DLD1 (cell line): ENCODE data around the gene HTR2B.
"Not testable (repeated sequence)": the region's sequence is repeated elsewhere in the genome, so short reads cannot be mapped to it uniquely, and the experiment has no call there.

Source experiments
- in situ Hi-C: cut with HindIII; loops from 2 replicates; pipeline ENCODE4 v1.10.0; 2017; ENCODE audit warnings: low sequenced_read_pairs

Gene HTR2B

DNA sequence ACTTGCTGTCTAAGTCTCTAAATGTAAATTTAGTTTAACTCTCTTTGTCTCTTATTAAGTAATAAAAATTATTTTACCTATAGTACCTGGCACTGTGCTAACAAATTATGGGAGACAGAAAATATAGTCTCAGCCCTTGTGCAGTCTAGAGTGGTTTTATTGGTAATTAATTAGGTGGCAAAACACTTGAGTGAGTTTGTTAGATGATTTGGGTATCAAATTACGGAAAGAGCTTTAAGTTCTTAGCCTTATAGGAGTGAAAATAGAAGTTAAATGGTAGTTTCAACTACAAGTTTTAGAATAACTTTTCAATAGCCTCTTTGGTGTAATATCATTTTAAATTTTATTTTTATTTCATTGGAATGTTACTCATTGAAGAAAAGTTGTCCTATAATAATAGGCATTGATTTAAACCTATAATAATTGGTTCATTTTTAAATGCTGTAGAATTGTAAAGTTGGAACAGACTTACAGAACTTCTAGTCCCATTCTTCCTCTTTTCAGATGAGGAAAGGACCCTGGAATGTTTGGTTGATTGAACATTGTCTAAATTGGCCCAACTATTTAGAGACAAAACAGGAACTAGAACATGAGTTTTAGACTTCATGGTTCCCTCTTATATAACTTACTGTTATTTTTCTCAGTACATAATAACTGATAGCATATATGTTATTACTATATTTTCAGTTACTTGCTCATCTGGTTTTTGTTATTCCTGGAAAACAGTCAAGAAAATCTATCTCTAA, 10.2 kb upstream of the HTR2B start:
- in situ Hi-C loops, result no loop called here

DNA sequence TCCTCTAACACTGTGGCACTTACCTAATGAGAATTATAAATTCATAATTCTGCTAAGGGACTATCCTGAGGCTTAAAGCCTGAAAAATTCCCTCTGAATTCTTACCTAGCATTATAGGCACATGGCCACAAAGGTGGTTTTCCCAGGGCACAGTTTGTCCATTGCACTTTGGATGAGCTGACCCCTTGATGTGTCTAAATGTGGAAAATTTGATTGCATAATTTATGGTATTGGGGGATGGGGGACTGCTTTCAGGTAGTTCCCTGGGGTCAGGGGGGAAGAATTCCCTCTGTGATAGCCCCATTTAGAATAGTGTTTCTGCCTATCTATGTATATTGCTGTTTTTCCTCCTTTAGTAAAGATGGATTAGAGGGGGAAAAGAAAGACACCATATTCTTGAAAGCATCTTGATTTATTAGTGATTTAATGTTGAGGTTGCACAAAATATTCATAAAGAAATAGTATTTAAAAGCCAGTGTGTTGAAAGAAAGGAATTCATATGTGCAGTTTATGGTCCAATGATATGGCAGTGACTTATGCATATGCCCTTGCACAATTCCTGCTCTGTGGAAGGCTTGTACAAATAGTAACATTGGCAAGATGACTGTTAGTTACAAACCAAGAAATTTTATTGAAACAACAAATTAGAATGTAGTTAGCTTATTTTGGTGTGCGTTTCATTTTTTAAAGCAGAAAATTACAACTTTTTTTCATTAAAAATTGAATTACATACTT, 8.7 kb upstream of the HTR2B start:
- in situ Hi-C loops, result no loop called here

DNA sequence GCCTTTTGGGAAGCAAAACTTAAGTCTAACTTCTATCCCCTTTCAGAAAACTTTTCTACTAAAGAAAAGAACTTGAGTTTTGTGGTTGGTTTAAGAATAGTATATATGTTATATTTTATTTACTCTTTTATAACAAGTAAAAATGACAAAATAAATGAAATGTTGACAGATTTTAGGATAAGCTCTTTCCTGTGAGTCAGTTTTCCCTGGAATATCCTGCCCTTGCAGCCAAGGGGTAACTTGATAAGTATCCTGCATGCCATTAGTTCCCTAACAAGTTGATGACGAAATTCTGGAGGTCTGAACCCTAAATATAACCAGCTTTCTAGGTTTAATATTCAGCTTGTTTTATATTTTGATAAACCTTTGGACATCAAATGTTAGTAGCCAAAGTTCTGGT, 7.3 kb upstream of the HTR2B start:
- in situ Hi-C loops, result no loop called here

GRCh38 chr2:231130336-231131056, 5.7 kb upstream of the HTR2B start:
- in situ Hi-C loops, result no loop called here

- in situ Hi-C loops, result no loop called here
These were observed 4.4 kb upstream of the HTR2B start for GRCh38 chr2:231129216-231129615.

- in situ Hi-C loops, result no loop called here
These were observed 3.7 kb upstream of the HTR2B start for GRCh38 chr2:231128541-231128940.

DNA sequence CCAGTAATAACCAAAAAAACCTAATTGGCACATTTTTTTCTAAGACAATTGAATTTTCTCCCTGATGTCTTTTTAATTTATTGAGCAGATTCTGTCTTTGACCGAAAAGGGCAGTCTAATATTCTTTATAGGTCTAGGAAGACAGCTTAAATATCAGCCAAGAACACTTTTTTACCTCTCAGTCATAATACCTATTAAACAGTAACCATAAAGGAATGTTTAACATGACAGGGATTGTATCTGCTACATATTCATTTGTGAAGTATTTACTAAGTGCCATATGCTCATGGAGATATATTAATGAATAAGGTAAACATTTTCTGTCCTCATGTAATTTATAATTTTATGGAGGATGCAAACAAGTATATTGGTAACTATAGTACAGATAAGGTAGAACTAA, 3.1 kb upstream of the HTR2B start:
- in situ Hi-C loops, result no loop called here

DNA sequence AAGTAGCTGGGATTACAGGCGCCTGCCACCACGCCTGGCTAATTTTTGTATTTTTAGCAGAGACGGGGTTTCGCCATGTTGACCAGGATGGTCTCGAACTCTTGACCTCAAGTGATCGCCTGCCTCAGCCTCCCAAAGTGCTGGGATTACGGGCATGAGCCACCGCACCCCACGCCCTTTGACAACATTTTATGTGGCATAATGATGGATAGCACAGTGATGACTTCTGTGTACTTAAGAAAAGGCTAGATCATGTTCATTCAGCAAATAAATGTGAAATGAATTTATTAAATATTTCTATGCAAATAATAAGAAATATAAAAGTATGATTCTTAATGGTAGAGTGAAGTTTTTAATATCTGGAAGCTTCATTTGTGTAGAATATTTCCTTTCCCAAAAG, 2.6 kb upstream of the HTR2B start:
- in situ Hi-C loops, result no loop called here

GRCh38 chr2:231126123-231126522, 1.3 kb upstream of the HTR2B start:
- in situ Hi-C loops, result no loop called here

DNA sequence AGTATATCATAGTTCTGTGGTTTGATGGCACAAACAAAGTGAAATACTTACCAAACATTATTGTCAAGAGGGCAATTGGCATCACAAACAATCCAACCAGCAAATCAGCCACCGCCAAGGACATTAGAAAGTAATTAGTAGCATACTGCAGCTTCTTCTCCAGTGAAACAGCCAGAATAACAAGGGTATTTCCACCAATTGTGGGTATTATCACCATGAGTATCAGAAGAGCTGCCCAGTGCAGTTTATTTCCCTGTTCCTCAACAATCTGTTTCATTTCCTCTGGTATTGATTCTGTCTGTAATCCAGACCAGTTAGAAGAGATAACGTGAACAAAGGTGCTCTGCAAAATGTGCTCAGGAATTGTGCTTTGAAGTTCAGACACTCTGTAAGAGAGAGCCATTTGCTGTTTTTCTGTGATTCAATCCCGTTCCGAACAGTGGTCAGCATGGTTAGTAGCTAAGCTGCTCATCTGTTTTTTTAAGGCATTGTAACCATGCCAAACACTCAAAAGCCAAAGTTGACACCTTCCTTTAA, 1.4 kb downstream of the HTR2B start:
- in situ Hi-C loops, result no loop called here

DNA sequence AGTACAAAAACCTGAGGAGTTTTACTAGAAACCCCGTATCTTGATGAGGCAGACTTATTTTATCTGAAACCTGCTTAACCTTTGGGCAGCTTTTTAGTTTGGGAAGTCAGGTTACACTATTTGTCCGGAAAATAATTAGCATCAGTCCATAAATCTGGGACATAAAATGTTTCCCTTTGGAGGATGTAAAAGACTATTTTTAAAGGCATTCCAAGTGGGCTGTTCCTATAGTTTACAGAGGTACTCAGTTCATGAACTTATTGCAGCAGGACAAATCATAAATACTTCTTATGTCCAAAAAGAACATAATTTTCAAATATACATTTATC, 6.3 kb downstream of the HTR2B start:
- in situ Hi-C loops, result no loop called here

DNA sequence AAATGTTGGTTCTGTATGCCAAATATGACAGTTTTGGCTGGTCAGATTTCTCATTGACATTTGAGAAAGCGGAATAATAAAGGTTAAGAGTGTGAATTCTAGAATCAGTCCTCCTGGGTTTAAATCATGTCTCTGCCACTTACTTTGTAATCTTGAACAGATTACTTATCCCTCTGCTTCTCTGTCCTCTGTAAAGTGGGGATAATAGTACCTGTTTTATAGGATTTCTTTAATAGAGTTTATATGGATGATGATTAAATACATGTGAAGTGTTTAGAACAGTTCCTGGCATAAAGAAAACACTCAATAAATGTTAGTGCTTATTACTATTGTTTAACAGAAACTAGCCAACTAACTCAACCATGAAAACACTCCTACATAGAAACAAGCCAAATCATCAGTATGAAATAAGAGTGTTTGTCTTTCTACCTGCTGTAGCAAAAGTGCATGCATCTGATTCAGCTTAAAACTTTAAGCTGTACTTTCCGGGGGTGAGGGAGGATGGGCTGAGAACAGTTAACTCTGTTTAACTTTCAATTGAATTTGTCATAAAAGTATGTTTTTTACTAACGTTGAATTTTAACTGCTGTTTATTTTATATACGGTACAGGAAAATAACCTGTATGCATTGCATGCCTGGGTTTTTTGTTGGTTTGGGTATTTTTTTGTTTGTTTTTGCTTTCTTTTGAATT, 6.8 kb downstream of the HTR2B start:
- in situ Hi-C loops, result no loop called here

- in situ Hi-C loops, result no loop called here
These were observed 7.7 kb downstream of the HTR2B start for GRCh38 chr2:231117148-231117547.

DNA sequence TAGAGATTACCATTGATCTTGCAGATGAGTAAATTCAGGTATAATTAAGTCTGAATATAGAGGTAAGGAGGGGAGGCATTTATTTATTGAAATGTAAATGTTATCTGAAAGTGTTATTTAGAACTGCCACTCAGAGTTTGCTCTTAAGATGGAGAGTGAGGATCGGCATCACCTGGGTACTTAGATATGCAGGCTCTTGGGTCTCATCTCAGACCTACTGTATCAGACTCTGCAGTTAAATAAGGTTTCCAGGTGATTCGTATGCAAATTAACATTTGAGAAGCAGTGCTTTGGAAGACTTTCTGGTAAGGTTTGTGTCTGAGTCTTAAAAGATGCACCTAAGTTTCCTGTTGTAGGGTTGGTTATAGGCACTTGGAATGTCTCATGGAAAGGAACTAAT, 9.2 kb downstream of the HTR2B start:
- in situ Hi-C loops, result no loop called here

GRCh38 chr2:231113489-231113888, 11.4 kb downstream of the HTR2B start:
- in situ Hi-C loops, result no loop called here

DNA sequence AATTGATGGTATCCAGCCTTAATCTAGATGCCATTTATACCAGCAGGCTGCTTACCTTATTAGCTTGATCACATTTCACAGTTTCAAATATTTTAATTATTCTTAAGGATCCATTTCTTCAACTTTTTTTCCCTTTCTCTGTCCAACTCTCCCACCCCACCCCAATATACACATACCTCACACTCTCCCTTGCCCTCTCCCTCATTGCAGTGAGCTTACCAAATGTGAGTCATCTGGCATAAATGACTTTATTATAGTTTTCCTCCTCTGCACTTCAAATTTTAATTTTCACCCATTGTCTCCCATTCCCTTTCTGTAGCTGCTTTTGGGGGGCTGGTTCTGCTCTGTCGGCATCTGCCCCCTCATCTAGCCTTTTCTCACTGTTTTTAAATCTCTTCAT, 12.9 kb downstream of the HTR2B start:
- in situ Hi-C loops, result no loop called here

DNA sequence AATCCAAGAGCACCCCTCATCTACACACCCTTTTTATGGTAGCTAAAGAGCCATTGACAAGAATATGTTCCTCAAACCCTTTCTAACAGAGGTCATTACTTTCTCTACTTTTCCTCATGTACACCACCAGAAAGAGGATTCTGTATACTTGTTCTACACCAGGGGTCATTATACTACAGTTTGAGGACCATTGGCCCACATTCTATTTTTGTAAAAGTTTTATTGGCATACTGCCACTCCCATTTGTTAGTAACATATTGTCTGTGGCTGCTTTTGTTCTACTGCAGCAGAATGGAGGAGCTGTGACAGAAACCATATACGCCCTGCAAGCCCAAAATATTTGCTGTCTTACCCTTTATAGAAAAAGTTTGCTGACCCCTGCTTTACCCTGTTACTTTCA, 14.3 kb downstream of the HTR2B start:
- in situ Hi-C loops, result no loop called here

DNA sequence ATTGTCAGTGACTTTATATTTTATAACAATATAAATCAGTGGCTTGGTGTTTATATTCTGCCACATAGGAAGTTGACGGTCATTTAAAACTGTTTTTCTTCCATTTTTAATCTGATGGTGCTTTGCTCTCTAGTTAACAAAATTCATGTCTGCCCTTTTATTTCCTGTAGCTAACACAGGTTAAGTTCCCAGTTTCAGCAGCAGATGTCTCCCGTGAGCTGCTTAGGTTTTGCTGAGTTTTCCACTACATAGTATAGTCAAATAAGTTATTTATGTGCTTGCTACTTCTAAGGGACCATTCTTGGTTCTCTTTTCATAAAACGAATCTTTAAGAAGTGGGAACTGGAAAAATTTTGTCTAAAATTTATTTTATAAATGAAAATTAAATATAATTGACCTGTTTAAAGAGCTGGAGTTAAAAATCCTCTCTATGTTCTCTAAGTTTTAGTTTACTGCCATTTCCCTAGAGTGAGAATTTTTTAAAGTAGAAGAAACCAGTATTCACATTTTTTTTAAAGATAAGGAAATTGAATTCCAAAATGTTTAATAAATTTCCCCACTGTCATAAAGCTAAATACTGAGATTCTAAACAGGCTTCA, 20.6 kb downstream of the HTR2B start:
- in situ Hi-C loops, result no loop called here

GRCh38 chr2:231102772-231103171, 22.1 kb downstream of the HTR2B start:
- in situ Hi-C loops, result no loop called here

GRCh38 chr2:231100990-231101389, 23.9 kb downstream of the HTR2B start:
- in situ Hi-C loops, result no loop called here

GRCh38 chr2:231100321-231100720, 24.5 kb downstream of the HTR2B start:
- in situ Hi-C loops, result not testable (repeated sequence)
